CD4-positive, alpha-beta T cell treated with Interleukin-17A for 1 hour (primary cell): Measurements from ENCODE around the gene ARPP21.

Experiments used
- DNase-seq: peaks from one replicate; pipeline ENCODE4 v3.0.0-alpha.2; 2020

The ARPP21 gene

DNA sequence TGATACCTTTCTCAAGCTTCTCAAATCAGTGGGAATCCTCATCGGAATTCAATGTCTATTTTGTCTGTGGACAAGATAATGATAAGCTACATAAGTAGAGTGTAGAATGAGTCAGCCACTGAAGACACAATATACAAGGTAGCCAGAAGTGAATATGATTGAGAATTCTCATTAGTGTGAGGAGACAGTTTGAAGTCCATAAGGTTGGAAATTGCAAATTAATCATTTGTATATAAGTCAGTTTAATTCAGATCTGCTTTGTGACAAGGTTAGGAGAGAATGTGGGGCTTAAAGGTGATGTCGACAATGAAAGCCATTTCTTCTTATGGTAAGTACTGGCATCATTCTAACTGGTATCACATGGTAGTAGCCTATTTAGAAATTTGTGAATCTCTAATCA lies 4.2 kb downstream of the ARPP21 start:
- DNase-seq: no peak

DNA sequence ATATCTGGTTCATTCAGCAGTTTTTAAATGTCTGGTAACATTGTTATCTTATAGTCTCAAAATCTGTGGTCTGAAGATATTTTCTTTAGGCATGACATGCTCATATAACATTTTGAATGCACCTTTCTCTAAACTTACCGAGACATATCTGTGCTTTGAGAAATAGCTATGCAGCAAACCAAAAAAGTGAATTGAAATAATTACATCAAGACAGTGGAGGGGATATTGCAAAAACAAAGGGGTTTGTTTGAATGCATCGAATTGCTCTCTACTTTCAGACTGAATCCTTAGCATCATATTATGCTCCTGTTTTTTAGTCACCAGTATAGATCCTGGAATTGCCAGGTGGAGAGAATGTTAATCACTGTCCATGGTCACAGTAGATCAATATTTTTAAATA lies 5.1 kb downstream of the ARPP21 start:
- no peak for DNase-seq

DNA sequence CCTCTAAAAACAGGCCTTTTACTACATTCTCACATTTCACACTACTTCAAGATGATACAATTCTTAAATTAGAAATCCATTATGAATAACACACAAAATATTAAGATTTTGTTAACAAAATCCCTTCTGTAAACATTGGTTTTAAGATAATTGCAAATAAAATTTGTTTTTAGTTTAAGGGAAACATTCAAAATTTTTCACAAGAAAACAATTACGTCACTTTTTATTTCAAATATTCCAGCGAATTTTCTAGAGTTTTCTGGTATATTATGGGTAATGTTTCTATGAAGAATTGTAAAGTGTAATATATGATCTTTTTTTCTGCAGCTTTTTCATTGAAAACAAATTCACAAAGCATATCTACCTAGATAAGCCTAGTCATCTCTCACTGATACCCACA lies 5.9 kb downstream of the ARPP21 start:
- no peak for DNase-seq

DNA sequence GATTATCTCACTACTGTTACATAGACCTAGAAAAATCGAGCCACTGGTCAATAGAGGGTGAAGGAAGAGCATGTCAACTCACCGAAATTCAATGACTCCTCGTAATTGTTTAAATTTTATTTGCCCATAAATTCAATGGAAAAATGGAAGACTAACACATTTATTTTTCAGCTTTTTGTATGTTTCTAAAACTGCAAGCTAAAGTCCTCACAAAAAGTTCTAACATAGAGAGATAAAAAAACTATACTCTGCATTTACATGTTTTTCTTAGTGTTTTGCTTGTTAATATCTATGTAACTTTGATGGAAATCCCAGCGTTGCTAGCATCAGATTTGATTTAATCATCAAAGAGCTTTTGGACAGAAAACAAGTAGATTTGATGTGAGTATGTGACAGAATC lies 6.8 kb downstream of the ARPP21 start:
- DNase-seq: no peak

DNA sequence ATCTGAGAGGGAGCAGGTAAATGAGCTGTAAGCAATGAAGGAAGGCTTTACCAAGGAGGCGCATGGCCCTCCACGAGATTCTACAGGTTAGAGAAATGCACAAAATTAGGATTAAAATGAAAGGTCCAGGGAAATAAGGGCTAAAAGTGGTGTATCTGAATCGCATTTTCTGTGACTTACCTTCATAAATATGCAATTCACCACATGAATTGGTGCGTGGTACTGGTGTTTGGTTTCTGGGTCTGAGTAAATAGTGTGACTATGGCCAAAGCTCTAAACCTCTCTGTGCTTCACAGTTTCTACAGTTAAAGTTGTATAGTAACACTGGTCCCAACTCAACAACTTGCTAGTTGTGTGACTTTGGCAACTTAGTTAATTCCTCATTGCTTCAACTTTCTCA lies 8.1 kb downstream of the ARPP21 start:
- DNase-seq: no peak

DNA sequence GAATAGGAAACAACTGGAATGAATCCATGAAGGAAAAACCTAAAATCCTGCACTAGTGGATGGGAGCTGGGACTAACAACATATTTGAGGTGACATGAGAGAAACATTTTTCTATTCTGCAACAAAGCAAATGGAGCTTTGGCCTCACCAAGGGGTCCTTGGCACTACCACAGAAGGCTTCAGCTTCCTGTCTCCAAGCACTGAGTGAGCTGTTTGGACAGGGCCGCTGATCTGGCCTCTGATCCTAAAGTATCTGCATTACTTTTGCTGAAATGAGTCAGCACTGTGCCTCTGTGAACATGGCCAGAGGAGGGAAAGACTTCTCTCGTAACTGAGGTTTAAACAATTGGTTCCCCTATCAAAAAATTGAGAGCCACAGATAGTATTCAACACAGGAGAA lies 9.0 kb downstream of the ARPP21 start:
- DNase-seq: no peak

DNA sequence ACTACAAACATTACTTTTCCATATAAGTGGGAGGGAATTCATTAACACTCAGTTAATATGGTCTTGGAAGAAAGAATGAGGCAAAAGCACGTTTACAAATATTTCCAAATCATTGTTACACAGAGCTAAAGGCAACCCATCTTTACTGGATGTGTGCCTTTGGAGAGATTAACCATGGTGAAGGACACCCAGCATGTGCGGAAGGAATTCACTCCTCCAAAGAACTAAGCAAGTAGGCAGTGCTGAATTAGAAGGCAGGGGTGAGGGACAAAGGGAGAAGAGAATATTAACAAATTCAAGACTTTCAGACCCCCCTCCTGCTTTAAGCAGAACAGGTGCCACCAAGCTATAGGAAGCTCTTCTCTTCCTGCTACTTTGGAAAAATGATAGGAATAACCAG lies 10.1 kb downstream of the ARPP21 start:
- DNase-seq: no peak

DNA sequence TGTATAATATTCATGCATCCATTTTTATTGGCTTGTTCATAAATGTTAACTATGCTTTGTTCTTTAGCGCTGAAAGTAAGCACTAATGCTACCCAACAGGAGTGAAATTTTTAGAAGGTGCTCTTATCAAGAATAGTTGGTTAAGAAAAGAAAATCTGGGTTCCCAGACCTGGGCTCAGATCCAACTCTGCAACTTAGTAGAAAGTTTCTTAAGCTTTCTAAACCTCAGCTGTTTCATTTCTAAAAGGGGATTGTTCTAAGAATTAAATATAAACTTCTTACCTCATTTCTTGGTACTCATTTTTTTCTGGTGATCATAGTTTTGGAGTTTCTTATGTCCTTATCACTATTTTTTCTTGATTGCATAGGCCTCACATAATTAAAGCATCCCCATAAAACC lies 12.1 kb downstream of the ARPP21 start:
- no peak for DNase-seq

DNA sequence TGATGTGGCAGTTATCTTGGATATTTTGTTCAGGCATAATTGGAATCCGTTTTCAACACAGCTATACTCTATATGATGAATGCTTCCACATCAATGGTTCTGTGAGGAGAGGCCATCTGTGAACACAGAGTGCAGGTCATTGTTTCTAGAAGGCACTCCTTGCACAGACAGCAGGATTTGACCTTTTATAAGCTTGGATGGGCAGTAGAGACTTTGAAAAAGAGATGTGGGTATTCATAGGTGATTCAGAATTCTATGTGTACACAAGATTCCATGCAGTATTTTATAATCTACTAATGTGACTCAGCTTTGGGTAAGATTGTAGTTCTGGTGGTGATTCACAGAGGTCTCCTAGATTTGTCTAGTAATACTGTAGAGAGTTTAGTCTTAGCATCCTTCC lies 12.5 kb downstream of the ARPP21 start:
- no peak for DNase-seq

DNA sequence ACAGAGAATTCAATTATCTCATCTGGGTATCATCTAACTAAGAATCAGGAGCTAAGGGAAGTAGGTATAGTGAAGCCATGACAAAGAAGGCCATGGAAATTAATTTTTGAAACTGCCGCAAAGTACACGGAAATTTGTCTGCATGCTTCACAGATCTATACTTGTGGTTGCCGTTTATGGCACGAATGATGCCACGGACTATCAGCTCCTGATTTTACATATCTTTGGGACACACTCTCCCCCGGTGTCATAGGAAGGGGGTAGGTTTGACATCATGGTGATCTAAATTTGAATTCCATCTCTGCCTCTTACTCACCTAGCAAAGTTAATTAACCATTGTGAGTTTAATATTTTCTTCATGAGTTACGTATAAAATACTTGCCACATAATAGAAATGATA lies 14.0 kb downstream of the ARPP21 start:
- no peak for DNase-seq

DNA sequence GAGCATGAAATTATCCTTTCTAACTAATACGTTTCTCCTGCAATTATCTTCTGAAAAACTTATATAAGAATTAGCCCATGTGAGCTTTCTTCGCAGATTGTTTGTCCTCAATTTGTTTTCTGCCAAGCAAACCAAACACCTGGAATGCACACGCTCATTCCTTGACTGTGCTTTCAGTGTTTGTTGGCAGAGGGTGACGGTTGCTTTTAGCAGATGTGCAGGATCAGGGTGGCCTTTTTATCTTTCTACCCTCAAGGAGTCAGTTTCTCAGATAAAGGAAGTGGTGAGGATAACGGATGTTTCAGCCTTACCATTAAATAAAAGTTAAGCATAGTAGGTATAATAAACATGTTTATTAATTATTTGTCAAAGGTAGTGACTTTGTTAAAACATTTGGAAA lies 15.2 kb downstream of the ARPP21 start:
- DNase-seq: no peak

DNA sequence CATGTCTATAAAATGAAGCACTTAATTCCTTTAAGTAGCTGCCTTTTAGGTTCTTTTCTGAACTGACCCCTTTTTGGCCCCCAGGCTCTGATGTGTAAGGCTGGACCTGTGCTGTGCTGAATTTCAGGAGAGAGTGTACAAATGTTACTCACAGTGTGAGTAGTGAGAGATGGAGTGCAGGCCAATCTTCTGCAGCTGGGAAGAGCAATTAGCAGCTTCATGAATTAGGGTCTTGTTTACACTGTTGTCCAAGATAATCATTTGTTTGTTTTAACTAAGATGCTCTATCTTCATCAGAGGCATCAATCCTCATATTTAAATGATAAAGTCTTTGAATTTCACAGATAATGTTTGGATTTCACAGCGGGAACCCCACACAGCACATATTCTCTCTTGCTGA lies 19.4 kb downstream of the ARPP21 start:
- no peak for DNase-seq

DNA sequence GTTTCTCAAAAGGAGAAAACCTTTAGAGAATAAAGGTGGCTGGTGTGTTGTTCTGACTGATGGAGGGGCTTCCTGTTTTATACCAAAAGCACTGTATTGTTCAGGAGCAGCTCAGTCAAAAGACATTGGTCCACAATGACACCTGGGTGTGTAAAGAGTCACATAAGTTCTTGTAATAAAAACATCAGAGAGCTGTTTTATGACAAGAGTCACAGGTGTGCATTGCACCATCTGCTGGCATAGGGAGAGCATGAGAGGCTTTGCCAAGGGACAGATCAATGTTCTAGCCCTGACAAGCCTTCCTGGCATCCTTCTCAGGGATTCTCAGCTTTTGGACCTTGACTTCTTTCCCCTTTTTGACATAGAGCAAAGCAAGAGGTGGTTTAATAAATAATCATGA lies 20.4 kb downstream of the ARPP21 start:
- no peak for DNase-seq

DNA sequence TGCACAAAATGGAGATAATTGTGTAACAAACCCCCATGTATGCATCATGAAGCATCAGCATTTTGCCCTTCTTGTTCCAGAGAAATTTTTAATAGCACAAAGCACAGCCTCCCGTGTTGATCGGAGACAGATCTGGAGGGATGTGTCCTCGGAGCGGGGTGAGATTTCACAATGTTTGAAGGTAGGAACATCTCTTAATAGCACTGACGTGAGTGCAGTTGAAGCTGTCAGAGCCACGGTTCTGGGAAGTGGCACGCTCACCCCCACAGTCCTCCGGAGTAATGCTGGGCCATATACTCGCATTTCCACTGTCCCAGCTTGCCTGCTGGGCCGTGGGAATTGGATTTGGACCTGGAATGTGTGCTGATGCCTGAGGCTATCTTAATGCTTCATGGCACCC lies 24.1 kb downstream of the ARPP21 start:
- DNase-seq: no peak

DNA sequence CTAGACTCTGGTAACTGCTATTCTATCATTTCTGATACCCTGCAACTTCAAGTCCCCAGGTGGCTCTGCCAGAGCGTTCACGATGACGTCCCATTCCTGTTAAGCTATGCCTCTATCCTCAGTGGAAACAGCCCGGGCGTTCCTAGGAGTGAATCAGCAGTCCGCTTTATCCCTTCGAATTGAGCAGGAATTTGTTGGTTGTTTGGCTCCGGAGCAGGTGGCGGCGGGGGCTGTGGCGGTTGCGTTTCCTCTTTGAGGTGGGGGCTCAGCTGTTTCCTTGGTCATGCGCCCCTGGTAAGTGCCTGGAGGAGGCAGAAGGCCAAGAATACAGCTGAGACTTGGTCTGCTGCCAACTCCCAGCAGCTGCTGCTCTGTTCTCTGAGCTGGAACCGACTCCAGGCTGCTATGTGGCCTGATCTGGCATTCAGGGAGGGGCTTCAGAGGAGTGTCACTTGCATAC lies 25.2 kb downstream of the ARPP21 start:
- no peak for DNase-seq

DNA sequence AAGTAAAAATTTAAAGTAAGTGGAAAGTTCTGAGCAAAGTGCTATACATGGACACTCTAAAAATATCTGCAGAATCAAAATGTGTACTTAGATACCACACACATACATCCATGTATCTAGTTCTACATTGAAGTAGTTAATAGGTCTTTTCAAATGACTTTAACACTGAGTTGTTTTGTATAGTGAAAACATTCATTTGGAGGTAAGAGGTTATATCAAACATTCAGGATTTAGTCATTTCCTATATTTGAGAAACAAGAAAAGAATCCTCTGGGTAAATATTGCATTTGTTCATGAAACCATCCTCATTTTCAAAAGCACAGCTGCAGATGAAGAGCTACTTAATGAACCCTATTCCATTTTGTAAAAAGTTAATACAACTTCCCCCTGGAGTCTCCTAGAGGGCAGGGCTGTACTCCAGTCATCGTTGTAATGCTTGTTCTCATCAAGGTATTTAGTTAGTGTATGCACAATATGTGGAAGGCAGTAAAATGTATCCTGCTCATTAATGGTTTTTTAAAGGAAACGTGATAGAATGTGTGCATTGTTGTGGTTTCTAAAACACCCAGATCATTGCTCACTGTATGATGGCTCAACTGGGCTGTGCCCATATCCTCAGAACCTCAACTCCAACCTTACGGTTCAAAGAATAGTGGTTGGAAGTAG lies 26.2 kb downstream of the ARPP21 start:
- DNase-seq: no peak

DNA sequence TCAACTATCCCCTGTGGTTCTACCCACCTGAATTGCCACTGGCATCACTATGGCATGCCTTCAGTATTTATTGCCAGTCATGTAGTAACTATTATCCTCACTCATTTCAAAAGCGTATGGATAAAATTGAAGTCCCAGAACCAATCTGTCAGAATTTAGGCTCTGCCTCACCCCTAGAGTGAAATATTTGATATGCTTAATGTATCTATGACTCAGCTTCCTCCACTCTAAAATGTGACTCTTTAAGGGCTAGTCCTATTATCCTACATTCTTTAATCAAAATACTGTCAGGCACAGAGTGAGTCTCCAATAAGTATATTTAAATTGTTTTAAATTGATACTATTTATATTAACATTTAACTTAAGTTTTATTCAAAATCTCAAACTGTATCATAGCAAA lies 27.6 kb downstream of the ARPP21 start:
- DNase-seq: no peak

DNA sequence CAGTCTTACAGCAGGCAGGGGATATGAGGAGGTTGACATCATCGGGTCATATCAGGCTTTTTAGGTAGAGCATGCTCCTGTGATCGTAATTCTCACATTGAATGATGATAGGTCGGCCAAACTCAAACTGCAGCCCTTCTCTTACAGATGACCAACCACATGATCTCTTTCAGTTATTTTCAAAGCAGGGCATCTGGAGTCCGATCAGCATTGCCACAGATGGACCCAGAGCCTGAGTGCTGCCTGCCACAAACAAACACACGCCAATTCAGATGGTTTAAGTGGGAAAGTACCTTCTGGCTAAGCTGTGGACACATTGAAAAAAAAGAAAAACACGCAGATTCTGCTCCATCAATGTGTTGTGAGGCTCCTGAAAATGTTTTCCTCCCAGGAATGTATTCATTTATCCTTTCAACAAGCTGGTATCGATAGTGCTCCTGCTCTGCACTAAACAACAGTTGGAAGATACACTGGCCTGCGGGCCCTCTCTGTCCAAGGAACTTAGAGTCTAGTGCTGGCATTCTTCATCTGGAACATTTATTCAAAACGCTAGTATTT lies 31.2 kb downstream of the ARPP21 start:
- no peak for DNase-seq

DNA sequence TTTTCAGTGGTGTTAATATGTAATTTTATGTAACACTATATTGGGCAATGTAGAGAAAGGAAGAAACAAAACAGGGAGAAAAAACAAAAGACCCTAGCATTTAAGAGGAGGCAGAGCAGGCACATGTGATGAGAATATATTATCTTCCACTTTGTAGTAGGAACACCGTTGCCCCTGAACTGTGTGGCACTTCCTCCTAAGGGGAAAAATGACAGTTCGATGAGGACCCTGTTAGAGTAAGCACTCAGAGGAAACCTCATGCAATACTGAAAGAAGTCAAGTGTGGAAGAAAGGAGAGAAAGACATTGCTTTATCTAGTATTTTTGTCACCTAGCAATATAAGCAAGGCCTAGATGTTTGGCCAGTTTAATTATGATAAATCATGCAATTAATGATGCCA lies 32.2 kb downstream of the ARPP21 start:
- DNase-seq: no peak

DNA sequence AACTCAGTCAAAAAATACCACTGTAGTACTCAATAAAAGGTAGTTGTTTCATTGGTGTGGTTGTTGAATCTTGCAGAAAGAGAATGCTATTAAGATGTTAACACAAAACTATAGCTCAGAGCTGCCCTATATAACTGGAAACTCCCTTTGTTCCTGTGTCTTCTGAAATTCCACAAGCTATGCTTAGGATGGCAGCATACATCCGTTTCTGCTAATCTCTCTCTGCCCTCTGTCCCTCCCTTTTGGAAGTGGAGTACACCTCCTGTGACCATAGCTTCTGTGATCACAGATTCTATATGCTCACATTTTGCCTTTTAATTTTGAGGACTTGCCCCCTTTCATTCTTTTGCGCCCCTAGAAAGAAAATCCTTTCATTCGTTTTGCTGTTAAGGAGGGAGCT lies 33.7 kb downstream of the ARPP21 start:
- DNase-seq: no peak

DNA sequence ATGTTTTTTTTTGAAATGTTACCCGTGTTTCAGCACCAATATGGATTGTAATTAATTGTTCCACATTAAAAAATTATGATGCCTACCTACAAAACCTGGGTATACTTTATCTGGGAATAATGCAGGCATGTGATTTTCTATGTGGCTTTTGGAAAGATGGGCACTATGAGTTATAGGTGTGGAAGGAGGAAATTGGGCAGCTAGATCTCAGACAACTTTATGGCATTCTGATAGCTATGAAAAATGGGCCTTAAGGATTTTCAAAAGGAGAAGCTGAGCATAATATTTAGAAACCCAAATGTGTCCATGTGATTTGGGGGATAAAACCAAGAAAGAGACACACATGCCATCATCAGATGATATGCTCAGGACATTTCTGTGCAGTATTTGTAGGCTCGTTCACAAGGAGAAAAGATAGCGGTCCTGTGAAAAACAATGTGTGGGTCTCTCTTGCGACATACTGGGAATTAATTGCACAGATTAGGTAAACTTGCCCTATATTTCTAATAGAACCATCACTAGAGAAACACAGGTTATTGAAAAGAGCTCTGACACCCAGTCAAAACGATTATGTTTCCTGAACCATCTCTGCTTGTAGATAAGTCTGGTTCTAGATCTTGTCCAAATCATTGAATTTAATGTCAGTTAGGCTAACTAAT lies 35.3 kb downstream of the ARPP21 start:
- no peak for DNase-seq

DNA sequence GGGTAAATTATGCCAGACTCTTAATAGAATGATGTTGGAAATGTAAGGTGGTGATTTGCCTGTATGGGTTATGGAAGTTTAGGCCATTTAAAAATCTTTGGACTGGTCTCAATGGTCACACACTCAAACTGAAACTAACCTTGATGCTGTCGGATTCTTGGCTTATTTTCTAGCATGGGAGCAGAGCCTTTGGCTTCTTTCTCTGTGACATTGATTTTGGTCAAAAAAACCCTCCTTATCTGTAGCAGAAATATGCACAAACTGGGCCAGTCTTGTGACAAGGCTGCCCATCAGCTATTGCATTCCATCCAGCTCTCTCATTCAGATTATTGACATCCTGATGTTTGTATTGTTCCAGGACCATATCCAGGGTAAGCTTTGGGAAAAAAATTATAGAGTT lies 35.9 kb downstream of the ARPP21 start:
- DNase-seq: no peak

DNA sequence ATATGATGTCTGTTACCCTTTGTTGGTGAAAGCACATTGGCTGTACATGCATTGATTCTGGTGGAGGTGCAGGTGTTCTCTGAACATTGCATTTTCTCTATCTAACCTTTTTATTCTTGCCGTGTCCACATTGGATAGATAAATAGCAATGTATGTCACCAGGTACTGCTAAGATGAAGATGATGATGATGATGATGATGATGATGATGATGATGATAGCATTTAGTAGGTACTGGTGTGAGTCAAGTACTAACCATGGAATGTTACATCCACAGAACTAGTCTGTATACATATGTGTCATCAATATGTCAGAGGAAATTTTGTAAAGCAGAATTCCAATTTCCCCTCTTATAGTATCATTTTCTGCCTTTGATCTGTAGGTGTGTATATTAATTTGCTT lies 36.3 kb downstream of the ARPP21 start:
- no peak for DNase-seq

DNA sequence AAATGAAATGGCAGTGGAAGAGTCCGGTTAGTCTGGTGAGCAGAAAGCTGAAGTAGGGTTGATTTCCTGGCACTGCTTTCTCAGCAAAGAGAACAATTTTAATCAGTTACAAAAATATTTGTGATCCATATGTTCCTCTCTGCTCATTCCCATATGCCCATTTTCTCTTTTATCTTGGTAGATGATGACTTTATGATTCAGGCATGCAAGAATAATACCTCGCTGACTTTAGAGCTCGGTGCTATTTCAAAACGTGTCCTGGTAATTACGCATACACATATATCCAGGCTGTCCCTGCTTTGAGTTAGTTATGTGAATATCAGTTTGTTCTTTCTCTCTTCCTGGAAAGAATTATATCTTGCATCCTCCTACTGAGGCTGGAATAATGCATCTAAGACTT lies 38.5 kb downstream of the ARPP21 start:
- no peak for DNase-seq

DNA sequence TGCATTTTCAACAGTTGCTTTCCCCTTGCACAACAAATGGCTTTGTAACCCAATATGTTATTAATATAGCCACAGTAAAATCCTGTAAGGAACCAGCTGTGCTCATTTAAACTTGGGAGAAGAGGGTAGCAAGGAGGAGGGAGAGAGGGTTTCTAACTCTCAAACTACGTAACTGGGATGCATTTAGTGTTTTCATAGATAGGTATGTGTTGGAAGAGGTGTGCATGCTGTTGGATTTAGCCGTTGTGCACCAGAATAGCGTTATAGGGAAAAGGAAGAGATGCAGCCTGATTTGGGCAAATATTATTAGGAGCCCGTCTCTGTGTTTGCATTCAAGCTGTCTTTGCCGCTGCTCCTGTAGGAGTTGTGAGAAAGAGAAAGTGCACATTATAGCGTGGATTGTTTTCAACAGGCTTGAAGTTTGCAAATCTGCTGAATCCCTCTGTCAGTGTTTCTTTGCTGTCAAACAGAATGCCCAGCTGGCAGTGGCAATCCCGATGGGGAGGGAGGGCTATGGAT lies 39.4 kb downstream of the ARPP21 start:
- no peak for DNase-seq
